HG02870 (cell line): ENCODE measurements around the gene CCNDBP1.
"Not testable (repeated sequence)": the region's sequence is repeated elsewhere in the genome, so short reads cannot be mapped to it uniquely, and the experiment has no call there.

Source experiments
- ATAC-seq: cut with Tn5 transposase; IDR thresholded peaks from one replicate; pipeline ENCODE4 v1.9.1; 2021; ENCODE audit warnings: mild to moderate bottlenecking, moderate library complexity; ENCODE audit not compliant: unreplicated experiment

Gene CCNDBP1

GRCh38 chr15:43185157-43186002, at the start of gene CCNDBP1:
TSS of gene CCNDBP1 (plus strand) at chr15:43185403. CDS start at chr15:43185499, 96 bp downstream.
- ATAC-seq = peak; percentile 91

- ATAC-seq = no peak
Measured at GRCh38 chr15:43143203-43143941, 41.8 kb upstream of the CCNDBP1 start.

- ATAC-seq = no peak
Measured at GRCh38 chr15:43144512-43144911, 40.7 kb upstream of the CCNDBP1 start.

- ATAC-seq = no peak
Measured at GRCh38 chr15:43146184-43146583, 39.0 kb upstream of the CCNDBP1 start.

GRCh38 chr15:43150191-43150929, 34.8 kb upstream of the CCNDBP1 start:
- ATAC-seq = no peak

- no peak for ATAC-seq
Measured at GRCh38 chr15:43151688-43152087, 33.5 kb upstream of the CCNDBP1 start.

GRCh38 chr15:43153269-43153668, 31.9 kb upstream of the CCNDBP1 start:
- no peak for ATAC-seq

- ATAC-seq = no peak
Measured at GRCh38 chr15:43165801-43166325, 19.3 kb upstream of the CCNDBP1 start.

- not testable (repeated sequence) for ATAC-seq
Measured at GRCh38 chr15:43167261-43167660, 17.9 kb upstream of the CCNDBP1 start.

- no peak for ATAC-seq
Measured at GRCh38 chr15:43168192-43169107, 16.8 kb upstream of the CCNDBP1 start.

- no peak for ATAC-seq
Measured at GRCh38 chr15:43169888-43170287, 15.3 kb upstream of the CCNDBP1 start.

GRCh38 chr15:43175656-43176309, 9.4 kb upstream of the CCNDBP1 start:
- ATAC-seq = not testable (repeated sequence)

GRCh38 chr15:43177147-43177546, 8.1 kb upstream of the CCNDBP1 start:
- ATAC-seq = not testable (repeated sequence)

GRCh38 chr15:43183270-43183669, 1.9 kb upstream of the CCNDBP1 start:
- no peak for ATAC-seq

- ATAC-seq = no peak
Measured at GRCh38 chr15:43184407-43185124, 637 bp upstream of the CCNDBP1 start.

GRCh38 chr15:43186003-43186353, 775 bp downstream of the CCNDBP1 start:
- peak; percentile 23 for ATAC-seq

GRCh38 chr15:43187544-43188155, 2.4 kb downstream of the CCNDBP1 start:
- no peak for ATAC-seq

GRCh38 chr15:43189296-43189695, 4.1 kb downstream of the CCNDBP1 start:
- no peak for ATAC-seq
